Left ventricle myocardium inferior (tissue), 1 donor: ENCODE data around the gene SMLR1. TPM values are rescaled to one million over a fixed set of nuclear protein-coding genes. Genes with fewer than 3 reads are reported as not detected.

Experiments used
- DNase-seq: peaks from one replicate; pipeline ENCODE4 v3.0.0-alpha.2; 2020
- H3K27ac ChIP-seq: fragments of 200-600 bp; replicated peaks from 2 replicates; pipeline ENCODE4 v1.8.0; 2021
- H3K27me3 ChIP-seq: fragments of 200-600 bp; 2 replicates; pipeline ENCODE4 v1.8.0; 2021; ENCODE audit warnings: low read depth
- H3K36me3 ChIP-seq: fragments of 200-600 bp; 2 replicates; pipeline ENCODE4 v1.8.0; 2021
- H3K4me1 ChIP-seq: fragments of 200-600 bp; 2 replicates; pipeline ENCODE4 v1.8.0; 2021
- H3K4me3 ChIP-seq: fragments of 200-600 bp; 2 replicates; pipeline ENCODE4 v1.8.0; 2021; ENCODE audit warnings: mild to moderate bottlenecking, moderate library complexity
- H3K9me3 ChIP-seq: fragments of 200-600 bp; replicated peaks from 2 replicates; pipeline ENCODE4 v1.8.0; 2021
- intact Hi-C: fragments of 100-400 bp; cut with micrococcal nuclease; formaldehyde crosslinking; loops from one replicate; pipeline ENCODE4 v1.11.0; 2022
- total RNA-seq: library from RNA; stranded (reverse); fragmentation: NEBNext Ultra II Directional; extraction: Animal tissue kit (Norgen Biotek cat#: 25700); gene quantifications from one replicate; pipeline ENCODE4 v1.2.1, GENCODE V29; 2021
- TF ChIP-seq, protein P1 (sequence below): fragments of 200-600 bp; IDR thresholded peaks from 2 replicates; pipeline ENCODE4 v1.8.0; 2021; ENCODE audit warnings: antibody characterized with exemption, mild to moderate bottlenecking, borderline replicate concordance
- donor health status: DM: no; HTN: yes; CAD: no; lungs with severe emphysema.

Gene SMLR1
- total RNA-seq, 1 donor from 2014 or later: not detected

DNA sequence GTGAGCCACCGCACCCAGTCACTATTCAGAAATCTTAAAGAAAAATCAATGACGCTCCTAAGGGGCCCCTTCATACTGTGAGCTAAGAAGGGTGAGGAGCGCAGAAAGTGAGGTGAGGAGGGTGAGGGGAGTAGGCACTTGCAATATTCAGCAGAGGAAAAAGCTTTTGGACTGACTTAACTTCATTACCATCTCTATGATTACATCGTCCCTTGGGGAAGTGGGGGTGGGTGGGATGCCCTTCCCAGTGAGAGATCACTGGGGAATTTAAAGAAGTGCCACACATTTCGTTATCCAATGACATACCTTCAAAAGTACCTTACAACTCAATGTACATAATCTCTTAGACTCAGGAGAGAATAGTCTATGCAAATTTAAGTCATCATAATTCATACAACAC, 46.5 kb downstream of the SMLR1 start:
- Histone ChIP-seq H3K4me1 (no peaks in the 10 kb centered on the region), H3K27ac (no peak overlapping the region)
- TF ChIP-seq, protein P1, sequence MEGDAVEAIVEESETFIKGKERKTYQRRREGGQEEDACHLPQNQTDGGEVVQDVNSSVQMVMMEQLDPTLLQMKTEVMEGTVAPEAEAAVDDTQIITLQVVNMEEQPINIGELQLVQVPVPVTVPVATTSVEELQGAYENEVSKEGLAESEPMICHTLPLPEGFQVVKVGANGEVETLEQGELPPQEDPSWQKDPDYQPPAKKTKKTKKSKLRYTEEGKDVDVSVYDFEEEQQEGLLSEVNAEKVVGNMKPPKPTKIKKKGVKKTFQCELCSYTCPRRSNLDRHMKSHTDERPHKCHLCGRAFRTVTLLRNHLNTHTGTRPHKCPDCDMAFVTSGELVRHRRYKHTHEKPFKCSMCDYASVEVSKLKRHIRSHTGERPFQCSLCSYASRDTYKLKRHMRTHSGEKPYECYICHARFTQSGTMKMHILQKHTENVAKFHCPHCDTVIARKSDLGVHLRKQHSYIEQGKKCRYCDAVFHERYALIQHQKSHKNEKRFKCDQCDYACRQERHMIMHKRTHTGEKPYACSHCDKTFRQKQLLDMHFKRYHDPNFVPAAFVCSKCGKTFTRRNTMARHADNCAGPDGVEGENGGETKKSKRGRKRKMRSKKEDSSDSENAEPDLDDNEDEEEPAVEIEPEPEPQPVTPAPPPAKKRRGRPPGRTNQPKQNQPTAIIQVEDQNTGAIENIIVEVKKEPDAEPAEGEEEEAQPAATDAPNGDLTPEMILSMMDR: no peak

GRCh38 chr6:130879826-130880225, 52.6 kb downstream of the SMLR1 start:
- no peaks in the 10 kb centered on the region for H3K4me1 ChIP-seq
- no peaks in the 10 kb centered on the region for H3K27me3 ChIP-seq
- H3K27ac ChIP-seq: no peak overlapping the region
- H3K9me3 ChIP-seq: no peaks in the 10 kb centered on the region
- no peak for DNase-seq
- no peak overlapping the region for H3K4me3 ChIP-seq
- TF ChIP-seq, protein P1: no peak
- intact Hi-C loops: loop anchor here (10.0 kb wide), 1 partner anchor 655 kb away; no protein-coding TSS in a partner anchor
- peaks cover 46% of the 10 kb centered on the region for H3K36me3 ChIP-seq

More for the DNA sequence above, 46.5 kb downstream of the SMLR1 start:
- Histone ChIP-seq H3K27me3 (no peaks in the 10 kb centered on the region), H3K9me3 (no peaks in the 10 kb centered on the region), H3K36me3 (peaks cover 25% of the 10 kb centered on the region), H3K4me3 (no peak overlapping the region)
- DNase-seq: no peak
- intact Hi-C loops: loop anchor here (5.0 kb wide), 1 partner anchor 551 kb away; no protein-coding TSS in a partner anchor

DNA sequence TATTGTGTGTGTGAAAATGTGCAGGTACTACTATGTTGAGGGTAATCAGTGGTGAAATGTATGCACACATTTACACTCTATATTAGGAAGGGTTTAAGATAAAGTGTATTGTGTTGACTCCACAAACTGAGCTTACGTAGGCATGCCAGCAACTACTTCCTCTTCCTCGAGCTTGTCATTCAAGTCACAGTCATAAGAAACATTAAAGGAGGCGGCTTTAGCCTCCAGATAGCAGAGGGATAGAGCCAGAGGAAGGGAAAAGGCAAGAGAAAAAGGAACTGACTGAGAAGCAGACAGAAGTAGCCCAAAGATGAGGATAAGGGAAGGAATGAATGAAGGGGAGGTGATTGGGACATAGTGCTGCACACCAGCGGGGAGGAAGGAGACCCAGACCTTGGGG, 55.2 kb downstream of the SMLR1 start:
- TF ChIP-seq, protein P1: no peak
- Histone ChIP-seq H3K4me1 (no peaks in the 10 kb centered on the region), H3K9me3 (no peaks in the 10 kb centered on the region), H3K4me3 (no peak overlapping the region), H3K27me3 (no peaks in the 10 kb centered on the region), H3K27ac (no peak overlapping the region), H3K36me3 (peaks cover 34% of the 10 kb centered on the region)
- intact Hi-C loops: loop anchor here (10.0 kb wide), 1 partner anchor 652 kb away; no protein-coding TSS in a partner anchor
- no peak for DNase-seq

GRCh38 chr6:130885392-130886192, 58.4 kb downstream of the SMLR1 start:
- H3K27ac ChIP-seq: no peak overlapping the region
- DNase-seq: no peak
- TF ChIP-seq, protein P1: peak; percentile 94
- no peak overlapping the region for H3K4me3 ChIP-seq
- H3K9me3 ChIP-seq: no peaks in the 10 kb centered on the region
- H3K4me1 ChIP-seq: no peaks in the 10 kb centered on the region
- intact Hi-C loops: loop anchor here (5.0 to 10.0 kb wide), 2 partner anchors 232 to 649 kb away; no protein-coding TSS in a partner anchor
- H3K27me3 ChIP-seq: no peaks in the 10 kb centered on the region
- H3K36me3 ChIP-seq: peaks cover 46% of the 10 kb centered on the region

Other genes with a start within 250 kb of the SMLR1 start
- gene EPB41L2, start 235.8 kb downstream of the SMLR1 start, total RNA-seq: 70.8 TPM